Inferior parietal cortex (tissue), 1 donor: ENCODE results near the gene NTM.

Experiments used
- DNase-seq: peaks from one replicate; pipeline ENCODE4 v3.0.0-alpha.2; 2016; ENCODE audit errors: extremely low spot score

NTM gene

DNA sequence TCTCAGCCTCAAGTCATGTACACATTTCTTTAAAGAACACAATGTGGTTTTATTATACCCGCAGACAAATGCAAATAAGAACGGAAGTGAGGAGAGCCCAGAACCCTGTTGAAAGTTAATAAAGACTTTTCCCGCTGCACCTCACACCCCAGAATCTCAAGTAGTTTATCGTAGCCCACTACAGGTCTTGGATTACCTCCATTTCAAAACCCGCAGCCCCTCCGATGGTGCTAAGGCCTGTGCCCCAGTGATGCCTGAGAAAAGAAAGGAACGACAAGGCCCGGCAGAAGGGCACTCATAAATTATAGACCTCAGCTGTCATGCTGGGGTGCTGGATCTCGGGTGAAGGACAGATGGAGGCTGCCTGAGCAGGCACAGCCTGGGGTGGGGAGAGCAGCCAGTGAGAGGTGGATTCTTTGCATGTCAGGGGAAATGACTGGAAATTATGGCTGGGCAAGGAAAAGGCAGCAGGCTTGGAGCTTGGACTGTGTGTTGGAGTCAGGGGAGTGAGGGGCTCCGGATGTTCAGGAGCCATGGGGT is 354.1 kb downstream of the NTM start:
- no peak for DNase-seq

DNA sequence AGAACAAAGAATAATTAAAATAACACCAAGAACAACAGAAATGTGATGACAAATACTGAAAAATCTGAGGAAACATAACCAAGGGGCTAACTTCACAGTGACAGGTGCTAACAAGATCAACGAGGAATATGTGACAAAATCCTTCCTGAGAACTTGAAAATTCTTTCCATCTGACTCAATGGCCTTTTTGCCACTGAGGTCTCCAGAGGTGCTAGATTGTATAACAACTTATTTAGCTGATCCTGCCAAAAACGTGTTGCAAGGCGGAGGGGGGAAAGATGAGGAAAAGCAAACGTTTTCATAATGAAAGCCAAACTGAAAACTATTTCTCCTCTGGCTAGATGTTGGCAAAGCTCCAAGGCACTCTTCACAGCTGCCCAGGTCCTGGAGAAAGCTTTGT is 364.5 kb downstream of the NTM start:
- DNase-seq, result no peak

DNA sequence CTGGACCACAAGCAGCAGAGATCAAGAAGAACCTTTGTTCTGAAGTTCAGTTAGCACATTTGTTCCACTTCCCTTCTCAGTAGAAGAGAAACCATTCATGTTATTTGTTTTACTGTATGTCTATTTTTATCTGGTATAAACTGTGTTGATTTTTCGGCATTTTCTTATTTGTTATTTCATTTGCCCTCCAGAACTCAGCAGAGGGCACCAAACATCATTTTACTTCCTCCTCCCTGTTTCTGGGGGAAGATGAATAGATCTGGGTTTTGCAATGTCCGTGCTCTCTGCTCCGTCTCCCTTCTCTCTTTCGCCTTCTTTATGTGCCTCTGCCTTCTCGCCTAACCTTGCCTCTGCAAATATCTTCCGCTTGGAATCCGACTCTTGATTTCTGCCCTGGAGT is 366.9 kb downstream of the NTM start:
- DNase-seq, result no peak

DNA sequence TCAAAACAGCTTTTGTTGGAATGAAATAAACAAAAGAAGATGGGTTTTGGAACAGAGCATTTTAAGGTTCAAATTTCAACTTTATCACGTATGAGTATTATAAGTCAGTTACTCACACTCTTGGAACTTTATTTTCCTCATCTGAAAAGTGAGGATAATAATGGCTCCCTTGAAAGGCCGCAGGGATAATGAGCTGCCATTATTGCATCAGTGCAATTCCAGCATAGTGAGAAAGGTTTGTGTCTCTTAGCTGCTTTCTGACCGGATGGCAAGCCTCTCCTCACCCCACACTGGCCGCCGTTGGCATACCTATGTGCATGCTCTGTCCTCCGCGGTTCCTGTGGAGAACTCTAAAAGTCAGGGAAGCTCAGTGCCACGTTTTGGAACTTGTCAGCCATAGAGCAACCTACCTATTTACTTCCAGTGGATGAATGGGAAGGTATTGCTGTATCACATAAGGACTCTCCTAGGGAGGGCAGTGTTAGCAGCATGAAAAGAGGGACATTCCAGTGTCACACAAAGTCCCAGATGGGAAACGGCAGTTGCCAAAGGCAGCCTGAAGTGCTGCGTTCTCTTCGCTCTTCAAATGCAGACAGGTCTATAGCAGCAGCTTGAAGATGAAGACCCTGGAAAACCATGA is 368.9 kb downstream of the NTM start:
- DNase-seq, result no peak

DNA sequence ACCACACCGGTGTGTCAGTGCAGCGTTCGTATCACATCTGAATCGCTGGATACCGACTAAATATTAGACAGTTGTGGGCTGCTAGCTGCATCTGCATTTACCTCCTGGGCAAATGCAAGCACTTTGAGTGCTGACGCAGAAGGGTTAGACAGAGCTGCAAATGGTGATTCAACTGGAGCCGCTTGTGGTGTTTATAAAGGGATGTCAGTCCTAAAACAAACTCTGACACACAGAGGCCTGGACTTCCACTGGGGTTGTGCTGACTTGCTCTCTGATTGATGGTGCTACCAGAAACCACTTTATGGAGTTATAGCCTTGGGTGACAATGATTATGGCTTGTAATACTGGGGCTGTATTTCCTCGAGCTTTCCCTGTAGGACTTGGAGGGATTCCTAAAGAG is 374.4 kb downstream of the NTM start:
- DNase-seq, result no peak

DNA sequence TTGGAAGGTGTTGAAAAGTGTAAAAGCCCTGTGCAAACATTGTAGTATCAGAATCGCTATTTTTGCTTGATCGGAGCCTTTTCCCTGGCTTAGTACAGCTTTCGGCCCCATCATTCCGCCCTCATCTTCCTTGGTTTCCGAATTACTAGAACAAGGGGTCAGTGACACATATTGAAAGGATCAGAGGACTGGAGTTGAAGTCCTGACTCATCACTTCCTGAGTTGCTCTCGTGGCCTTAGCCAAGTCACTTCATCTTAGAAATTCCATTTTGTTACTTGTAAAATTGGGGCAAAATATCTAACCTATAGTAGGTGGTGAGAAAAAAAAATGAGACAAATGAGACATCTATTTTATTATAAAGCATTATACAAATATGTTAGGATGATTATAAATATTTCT is 375.0 kb downstream of the NTM start:
- DNase-seq, result no peak

DNA sequence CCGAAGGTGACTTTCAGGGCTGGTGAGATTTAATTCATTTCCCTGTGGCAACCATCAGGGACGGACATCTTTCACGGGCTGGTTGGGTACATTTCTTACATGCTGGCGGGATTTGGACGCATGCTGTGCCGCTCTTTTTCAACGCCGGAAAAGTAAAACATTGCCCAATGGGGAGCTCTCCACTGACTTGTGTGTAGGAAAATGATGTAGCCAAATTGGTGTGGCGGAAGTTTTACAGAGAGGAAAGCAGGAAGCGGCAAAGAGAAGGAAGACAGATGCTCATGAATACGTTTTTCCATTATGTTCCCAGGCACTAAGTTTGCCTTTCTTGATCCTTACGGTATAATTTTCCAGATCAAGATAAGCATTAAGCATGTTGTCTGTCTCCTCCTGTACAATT is 375.8 kb downstream of the NTM start:
- DNase-seq, result no peak

DNA sequence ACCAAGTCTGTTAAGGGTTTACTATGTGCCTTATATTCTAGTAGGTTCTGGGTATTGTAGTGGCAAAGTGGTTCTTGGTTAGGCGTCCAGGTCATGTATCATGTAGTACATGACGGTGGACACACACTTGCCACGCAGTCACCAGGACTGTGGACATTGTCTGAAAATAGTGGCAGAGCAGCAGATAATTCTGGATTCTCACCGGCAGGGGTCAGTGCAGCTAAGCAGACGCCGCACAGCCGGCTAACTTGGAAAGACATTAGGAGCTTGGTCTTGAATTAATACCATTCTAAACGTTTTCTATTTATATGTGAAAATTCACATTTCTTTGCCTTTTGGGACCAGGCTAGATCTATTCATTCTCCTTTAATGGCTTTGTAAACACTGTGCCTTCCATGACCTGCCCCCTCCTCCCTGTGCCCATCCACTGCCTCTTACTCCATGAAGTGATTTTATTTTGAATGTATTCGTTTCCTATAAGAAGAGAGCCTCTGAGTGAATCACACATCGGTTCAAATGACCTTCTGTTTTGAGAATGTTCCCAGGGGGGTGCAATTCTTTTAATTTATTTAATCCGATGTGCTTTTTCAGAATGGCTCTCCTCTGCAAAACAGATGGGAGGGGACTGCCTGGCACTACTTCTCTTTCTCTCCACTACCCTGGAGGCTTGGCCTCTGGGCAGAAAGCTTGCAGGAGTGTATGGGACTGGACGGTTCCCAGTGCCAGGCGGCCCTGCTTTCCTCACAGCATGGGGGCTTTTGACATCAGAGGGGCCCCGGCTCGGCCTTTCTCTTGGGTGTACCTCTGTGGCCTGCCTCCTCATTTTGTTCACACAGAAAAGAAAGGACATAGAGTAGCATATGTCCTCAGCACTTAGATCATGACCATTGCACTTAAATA is 378.0 kb downstream of the NTM start:
- DNase-seq, result peak; percentile 87

DNA sequence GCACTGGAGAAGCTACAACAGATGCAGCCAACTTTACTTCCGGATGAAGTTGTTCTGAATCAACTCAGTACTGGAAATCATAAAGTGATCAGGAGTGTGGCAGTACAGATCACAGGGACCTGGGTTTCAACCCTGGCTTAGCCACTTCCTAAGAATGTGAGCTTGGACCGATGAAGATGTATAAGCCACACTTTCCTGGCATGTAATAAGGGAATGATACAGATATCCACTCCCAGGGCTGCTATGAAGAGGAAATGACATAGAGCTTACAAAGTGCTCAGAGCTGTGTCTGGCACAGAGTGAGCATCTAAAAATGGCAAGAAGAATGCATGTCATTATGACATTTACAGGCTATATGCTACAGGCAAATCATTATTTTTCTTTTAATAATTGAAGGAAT is 378.7 kb downstream of the NTM start:
- no peak for DNase-seq

DNA sequence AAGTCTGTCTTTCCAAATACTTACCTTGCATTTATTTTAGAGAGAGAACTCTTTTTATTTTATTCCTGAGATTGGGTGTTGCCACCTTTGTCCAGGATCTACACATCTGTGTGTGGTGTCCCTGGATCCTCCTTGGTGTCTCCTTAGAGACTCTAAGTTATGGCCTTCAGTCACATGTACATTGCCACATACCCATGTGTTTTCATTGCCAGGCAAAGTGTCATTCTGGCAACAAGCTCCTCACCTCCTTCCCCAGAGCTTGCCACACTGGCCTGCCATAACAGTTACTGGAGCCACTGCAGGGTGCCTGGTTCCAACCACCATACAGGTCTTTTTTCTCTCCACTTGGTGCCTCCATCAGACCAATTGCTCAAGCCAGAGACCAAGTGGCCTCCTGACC is 379.7 kb downstream of the NTM start:
- no peak for DNase-seq

DNA sequence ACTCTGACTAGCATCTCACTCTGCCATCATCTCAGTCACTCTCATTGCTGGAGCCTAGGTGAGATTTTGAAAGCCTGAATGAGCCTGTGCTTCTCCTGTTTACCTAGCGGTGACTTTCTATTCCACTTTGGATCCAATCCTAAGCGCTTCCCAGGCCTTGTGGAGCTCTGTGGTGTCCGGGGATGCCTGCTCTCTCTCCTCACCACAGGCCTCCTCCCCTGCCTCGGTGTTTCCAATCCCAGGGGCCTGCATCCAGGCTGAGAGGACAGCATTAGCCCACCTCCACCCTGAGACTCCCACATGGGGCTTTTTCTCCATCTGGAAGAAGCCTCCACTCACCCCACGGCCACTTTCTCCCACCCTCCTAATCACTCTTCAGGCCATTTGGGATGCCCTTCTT is 380.3 kb downstream of the NTM start:
- no peak for DNase-seq

DNA sequence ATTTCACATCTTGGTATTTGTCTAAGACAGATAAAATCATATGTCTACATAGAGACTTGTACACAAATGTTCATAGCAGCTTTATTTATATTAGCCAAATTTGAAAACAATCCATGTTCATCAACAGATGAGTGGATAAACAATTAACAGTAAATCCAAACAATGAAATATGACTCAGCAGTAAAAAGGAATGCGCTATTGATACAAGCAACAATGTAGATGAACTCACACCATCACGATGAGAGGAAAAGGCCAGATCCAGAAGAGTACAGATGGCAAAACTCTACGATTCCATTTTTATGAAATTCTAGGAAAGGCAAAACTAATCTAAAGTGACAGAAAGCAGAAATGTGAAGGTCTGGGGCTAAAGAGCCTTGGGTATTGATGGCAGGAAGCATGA is 384.3 kb downstream of the NTM start:
- no peak for DNase-seq

DNA sequence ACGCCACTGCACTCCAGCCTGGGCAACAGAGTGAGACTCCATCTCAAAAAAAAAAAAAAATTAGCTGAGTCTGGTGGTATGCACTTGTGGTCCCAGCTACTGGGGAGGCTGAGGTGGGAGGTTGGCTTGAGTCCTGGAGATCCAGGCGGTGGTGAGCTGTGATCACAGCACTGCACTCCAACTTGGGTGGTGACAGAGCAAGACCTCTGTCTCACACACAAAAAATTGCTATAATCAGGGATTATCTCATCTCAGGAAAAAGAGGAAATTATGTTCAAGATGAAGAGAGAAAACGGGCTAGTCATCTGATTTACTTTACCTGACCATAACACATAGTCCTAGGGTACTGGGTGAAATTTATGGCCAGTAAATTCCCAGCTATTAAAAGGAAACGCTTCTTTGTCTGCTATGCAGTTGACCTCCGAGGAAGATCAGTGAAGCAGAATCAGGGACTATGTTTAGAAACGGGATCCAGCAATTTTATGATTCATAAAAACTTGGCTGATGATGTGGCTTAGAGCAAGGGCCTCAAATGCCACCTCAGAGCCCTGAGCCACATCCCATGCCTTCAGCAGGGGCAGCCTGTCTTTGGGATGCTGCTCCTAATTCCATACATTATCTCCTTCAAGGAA is 386.2 kb downstream of the NTM start:
- no peak for DNase-seq

DNA sequence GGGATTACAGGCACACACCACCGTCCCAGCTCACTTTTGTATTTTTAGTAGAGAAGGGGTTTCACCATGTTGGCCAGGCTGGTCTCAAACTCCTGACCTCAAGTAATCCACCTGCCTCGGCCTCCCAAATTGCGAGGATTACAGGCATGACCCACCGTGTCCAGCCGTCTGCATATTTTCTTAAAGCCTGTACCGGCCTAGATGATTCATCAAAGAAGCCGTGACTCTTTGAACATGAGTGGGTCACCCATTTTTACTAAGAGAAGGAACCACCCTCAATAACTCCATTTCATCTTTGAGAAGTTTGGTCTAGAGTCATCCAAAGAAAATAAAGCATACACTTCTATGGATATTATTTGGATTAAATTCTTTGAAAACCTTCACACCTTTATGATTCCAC is 388.3 kb downstream of the NTM start:
- DNase-seq, result no peak

DNA sequence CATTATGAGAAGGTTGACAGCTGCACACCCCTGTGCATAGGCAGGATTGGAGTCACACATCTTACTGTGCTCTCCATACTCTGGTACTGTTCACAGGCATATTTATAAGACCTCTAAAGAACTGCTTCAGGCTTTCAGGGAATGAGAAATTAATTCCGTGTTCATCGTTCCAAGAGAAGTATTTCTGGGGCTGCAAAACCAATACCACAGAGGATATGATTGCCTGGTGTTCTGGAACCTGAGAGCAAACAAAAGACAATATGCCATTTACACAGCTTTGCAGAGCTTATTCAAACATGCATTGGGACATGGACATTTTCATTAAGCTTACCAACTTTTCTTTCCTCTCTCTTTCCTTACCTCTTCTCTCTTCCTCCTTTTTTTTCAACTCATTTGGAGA is 388.7 kb downstream of the NTM start:
- no peak for DNase-seq

DNA sequence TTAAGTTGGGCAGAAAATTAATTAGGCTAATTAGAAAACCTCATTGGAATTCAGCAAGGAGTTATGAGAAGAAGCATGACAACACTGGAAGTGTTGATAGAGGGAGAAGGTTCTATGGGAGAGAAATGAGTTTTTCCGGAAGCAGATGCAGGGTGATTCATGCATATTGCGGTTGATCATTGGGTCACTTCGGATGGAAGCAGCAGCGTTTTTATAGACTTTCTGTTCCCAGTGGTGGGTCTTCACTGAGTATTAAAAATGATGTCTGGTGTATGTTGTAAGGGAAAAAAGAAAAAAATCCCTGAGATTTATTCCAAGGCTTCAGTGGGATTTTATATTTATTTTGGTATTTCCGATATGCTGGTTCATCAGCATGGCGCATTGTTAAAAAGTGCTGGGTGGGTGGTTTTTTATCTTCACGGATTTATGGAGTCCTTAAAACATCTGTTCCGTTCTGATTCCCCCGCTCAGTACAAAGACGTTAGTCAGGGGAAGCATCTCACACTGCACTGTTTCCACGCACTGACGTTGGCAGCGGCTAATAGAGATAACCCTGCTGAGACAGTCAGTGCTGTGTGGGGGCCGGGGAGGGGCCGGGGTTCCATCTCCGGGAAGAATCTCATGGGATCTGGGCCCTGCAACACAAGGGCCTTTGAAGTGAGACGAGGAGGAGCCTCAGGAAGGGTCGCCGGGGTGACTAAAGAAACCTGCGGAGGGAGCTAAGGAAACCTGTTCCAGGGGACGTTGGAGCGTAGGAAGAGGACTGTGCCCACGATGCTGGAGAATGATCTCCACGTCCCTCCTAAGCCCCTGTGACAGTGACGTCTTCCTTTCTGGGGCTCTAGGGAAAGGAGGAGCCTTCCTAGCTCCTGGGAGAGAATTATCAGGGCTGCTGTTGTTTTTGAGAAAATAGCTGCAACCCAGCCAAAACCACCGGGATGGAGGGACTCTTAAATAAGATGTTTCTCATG is 390.0 kb downstream of the NTM start:
- DNase-seq, result no peak

DNA sequence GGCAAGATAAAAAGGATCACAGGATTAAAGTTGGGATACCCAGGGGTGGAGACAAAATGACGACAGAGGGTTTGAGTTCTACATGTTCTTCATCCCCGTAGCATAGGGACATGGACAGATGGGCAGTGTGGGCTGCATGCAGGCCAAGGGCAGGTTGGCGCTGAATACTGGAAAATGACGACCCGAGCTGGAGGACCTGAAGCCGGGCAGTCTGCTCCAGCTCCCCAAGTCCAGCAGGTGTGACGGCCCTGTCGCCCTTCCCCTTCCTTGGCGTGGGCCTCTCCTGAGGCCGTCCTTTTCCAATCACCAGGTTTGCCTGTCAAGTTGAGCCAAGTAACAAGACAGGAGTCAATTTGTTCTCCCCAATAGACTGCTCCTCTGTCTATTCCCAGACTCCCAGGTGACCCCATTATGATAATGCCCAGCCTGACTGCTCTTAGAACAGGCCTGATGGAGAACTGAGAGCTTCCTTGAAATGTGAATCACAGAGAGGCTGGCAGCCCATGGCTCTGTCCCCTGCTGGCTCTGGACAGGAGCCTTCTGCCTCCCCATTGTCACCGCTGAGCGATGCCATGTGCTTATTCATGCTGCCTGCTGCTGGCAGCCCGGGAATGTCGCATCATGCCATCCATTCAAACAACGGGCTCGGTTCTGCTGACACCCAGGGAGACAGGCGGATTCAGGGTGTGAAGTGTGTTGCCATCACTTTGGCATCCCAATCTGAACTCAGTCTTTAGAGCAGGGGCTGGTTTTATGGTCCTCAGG is 392.1 kb downstream of the NTM start:
- DNase-seq, result no peak

DNA sequence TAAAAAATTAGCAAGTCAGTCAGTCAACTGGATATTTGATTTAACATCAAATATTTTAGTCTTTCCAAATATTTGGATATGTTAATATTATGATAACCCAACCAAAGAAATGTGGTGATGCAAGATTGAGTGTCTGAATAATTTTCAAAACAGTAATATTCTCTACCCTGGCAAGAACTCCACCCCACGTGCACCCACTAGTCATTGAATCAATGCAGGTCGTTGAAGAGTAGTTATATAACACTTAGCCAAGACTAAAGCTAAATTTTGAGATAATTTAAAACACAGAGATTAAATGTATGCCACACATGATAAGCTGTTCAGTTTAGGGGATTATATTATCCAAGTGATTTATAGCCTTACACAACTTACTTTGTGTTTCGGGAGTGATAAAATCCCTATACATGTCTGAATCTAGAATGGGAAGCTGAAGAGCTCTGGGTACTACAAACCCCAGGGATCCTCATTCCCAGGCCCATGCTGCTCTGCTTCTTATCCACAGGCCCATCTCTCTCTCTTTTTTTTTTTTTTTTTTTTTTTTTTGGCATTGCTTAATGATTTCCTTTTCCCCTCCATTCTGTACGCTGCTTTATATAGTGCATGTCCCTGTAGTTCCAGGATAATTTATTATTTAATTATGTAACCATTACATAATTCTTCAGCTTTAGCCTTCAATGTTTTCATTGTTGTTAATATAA is 392.9 kb downstream of the NTM start:
- DNase-seq, result no peak

DNA sequence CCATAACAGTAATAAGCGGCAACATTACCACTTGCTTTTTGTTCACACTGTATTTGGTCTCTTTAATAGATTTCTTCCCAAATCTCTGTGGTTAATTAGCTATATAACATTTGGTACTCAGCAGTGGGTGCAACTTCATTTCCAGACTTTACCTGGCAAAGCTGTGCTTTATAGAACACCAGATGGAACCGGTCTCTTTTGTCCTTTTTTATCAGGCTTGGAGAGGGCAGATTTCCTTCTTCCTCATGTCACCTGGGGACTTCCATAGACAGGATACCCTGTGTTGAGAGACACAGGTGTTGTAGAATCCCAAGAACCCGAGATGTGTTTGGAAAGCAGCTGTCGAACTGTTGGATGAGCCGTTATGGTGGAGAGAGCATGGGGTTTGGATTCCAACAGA is 393.7 kb downstream of the NTM start:
- no peak for DNase-seq

DNA sequence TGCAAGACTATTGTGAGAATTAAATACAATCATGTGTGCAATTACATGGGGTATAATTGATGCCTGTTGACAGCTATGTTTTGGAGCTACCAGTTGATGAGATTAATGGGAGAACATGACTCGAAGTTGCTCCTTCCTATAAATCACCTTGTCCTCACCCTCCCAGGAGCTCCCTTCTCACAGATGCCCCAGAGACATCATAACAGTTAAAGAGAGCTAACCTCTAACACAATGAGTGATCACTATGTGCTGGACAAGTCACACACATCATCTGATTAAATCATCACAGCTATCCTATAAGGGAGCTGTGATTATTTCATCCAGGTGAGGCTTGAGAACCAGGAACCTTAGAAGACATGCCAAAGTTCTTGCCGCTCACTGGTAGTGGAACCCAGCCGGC is 394.2 kb downstream of the NTM start:
- DNase-seq, result no peak
